ENCODE results near the gene NDUFAF8. TPM values are rescaled to one million over a fixed set of nuclear protein-coding genes. Genes with fewer than 3 reads are reported as not detected.

Gene NDUFAF8
- total RNA-seq, 1 experiment from 2014 or later, result 102 TPM

GRCh38 chr17:81260171-81260570 lies 21.1 kb downstream of the NDUFAF8 start:
- ChIA-PET CTCF (no interaction called here), RAD21 (ENCODE audit: low non-redundant PET in 1 of 2, low total read pairs in 2 of 2, uncharacterized antibody in 2 of 2, unreplicated experiment in 2 of 2) (no interaction called here), POLR2A (no interaction called here)
- Histone ChIP-seq H3K4me1 (ENCODE audit: control insufficient read depth in 1 of 2, insufficient read depth in 2 of 2, low read length in 2 of 2) (no peaks in the 10 kb centered on the region), H3K27ac (ENCODE audit: low read depth, low read length) (no peak overlapping the region), H3K36me3 (ENCODE audit: control insufficient read depth in 1 of 2, insufficient read depth in 2 of 2, low read length in 2 of 2) (peaks cover 28 to 41% of the 10 kb centered on the region in 2 experiments; a peak in 3 of 4 replicates), H3K9ac (ENCODE audit: low read length) (no peak overlapping the region), H3K4me3 (replicated peaks in 1 of 2; ENCODE audit: low read depth in 1 of 2, low read length in 2 of 2) (no peak overlapping the region), H3K79me2 (ENCODE audit: insufficient read depth, low read length) (no peaks in the 10 kb centered on the region), H4K20me1 (ENCODE audit: insufficient read depth) (no peaks in the 10 kb centered on the region), H3K27me3 (ENCODE audit: insufficient read depth, low read length) (no peaks in the 10 kb centered on the region), H2AFZ (ENCODE audit: low read depth, low read length, poor library complexity, severe bottlenecking) (no peak overlapping the region), H3K4me2 (ENCODE audit: low read length) (no peak overlapping the region), H3K9me2 (ENCODE audit: insufficient read depth) (no peaks in the 10 kb centered on the region), H3K9me3 (ENCODE audit: control insufficient read depth in 1 of 2, insufficient read depth in 1 of 2, low read depth in 1 of 2, low read length in 2 of 2) (no peaks in the 10 kb centered on the region)
- BruUV-seq (replicated peaks), result no TSS peak
- no peak for ATAC-seq
- TF ChIP-seq ATF3 (IDR thresholded peaks at IDR 0.05) (no peak), ZFX (IDR thresholded peaks at IDR 0.05) (no peak), EGR1 (IDR thresholded peaks at IDR 0.05; ENCODE audit: low read depth) (no peak), CBX3 (IDR thresholded peaks at IDR 0.05; ENCODE audit: low read depth) (no peak), ZNF274 (IDR thresholded peaks at IDR 0.05; ENCODE audit: low read depth, low read length) (no peak), SIN3A (IDR thresholded peaks at IDR 0.05; ENCODE audit: low read depth) (no peak), REST (IDR thresholded peaks at IDR 0.05; ENCODE audit: low read depth) (no peak)
- TF ChIP-seq, protein P1, sequence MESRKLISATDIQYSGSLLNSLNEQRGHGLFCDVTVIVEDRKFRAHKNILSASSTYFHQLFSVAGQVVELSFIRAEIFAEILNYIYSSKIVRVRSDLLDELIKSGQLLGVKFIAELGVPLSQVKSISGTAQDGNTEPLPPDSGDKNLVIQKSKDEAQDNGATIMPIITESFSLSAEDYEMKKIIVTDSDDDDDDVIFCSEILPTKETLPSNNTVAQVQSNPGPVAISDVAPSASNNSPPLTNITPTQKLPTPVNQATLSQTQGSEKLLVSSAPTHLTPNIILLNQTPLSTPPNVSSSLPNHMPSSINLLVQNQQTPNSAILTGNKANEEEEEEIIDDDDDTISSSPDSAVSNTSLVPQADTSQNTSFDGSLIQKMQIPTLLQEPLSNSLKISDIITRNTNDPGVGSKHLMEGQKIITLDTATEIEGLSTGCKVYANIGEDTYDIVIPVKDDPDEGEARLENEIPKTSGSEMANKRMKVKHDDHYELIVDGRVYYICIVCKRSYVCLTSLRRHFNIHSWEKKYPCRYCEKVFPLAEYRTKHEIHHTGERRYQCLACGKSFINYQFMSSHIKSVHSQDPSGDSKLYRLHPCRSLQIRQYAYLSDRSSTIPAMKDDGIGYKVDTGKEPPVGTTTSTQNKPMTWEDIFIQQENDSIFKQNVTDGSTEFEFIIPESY (IDR thresholded peaks at IDR 0.05; ENCODE audit: extremely low read depth, insufficient replicate concordance, low read length), result no peak
- no peak for DNase-seq (ENCODE audit: low read depth, low spot score)
- intact Hi-C loops (cut with micrococcal nuclease), result no loop called here

Data from HCT116 (cell line).